Left colon (tissue), 2 donors: Measurements from ENCODE around the gene RNASE13. TPM values are rescaled to one million over a fixed set of nuclear protein-coding genes. Genes with fewer than 3 reads are reported as not detected.
"Not testable (repeated sequence)": the region's sequence is repeated elsewhere in the genome, so short reads cannot be mapped to it uniquely, and the experiment has no call there.

Experiments
- ATAC-seq: fragments of 200-7000 bp; cut with Tn5 transposase; one replicate; pipeline ENCODE4 v1.9.1; 2020; ENCODE audit warnings: mild to moderate bottlenecking, moderate library complexity
- DNase-seq, 2 donors: peaks; one replicate each; pipeline ENCODE4 v3.0.0-alpha.2; 2020
- intact Hi-C, 2 donors: fragments of 100-400 bp; cut with DNase I in 1 of 2; cut with micrococcal nuclease in 1 of 2; formaldehyde crosslinking; loops; one replicate each; pipeline versions ENCODE4 v1.11.2 to v1.14.0; 2022; cut with DNase I, micrococcal nuclease
- total RNA-seq, 2 donors: library from RNA; stranded (reverse); fragmentation: NEBNext Ultra II Directional; extraction: Animal tissue kit (Norgen Biotek cat#: 25700); gene quantifications; one replicate each; pipeline ENCODE4 v1.2.1, GENCODE V29; 2021
- donor health status: DM: no; HTN: no; CAD: no.
- donor health status: DM: yes; HTN: yes; CAD: no.

RNASE13 gene
- total RNA-seq, 2 donors from 2014 or later, result not detected

- intact Hi-C loops, result no loop called here
- ATAC-seq (no peak), DNase-seq (no peak)
Observed at GRCh38 chr14:21048638-21049037, 14.0 kb upstream of the RNASE13 start.

- ATAC-seq, result no peak
- DNase-seq, result no peak
- intact Hi-C loops, result no loop called here
Observed at GRCh38 chr14:21047378-21047781, 12.8 kb upstream of the RNASE13 start.

GRCh38 chr14:21043974-21044618 is 9.5 kb upstream of the RNASE13 start:
- ATAC-seq, result peak; percentile 79
- DNase-seq, result no peak
- intact Hi-C loops, result loop anchor here in 1 of 2 donors (5.0 kb wide), 1 partner anchor 187 kb away; no protein-coding TSS in a partner anchor

- ATAC-seq, result no peak
- DNase-seq, result no peak
- intact Hi-C loops, result loop anchor here in 1 of 2 donors (5.0 kb wide), 1 partner anchor 186 kb away; no protein-coding TSS in a partner anchor
Observed at GRCh38 chr14:21043387-21043973, 8.9 kb upstream of the RNASE13 start.

- intact Hi-C loops, result loop anchor here in 1 of 2 donors (5.0 kb wide), 1 partner anchor 186 kb away; no protein-coding TSS in a partner anchor
- DNase-seq, result no peak
- no peak for ATAC-seq
Observed at GRCh38 chr14:21042918-21043317, 8.3 kb upstream of the RNASE13 start.

- ATAC-seq (no peak), DNase-seq (no peak)
- intact Hi-C loops, result loop anchor here in 1 of 2 donors (5.0 kb wide), 1 partner anchor 185 kb away; no protein-coding TSS in a partner anchor
Observed at GRCh38 chr14:21041676-21042433, 7.2 kb upstream of the RNASE13 start, which contains the start of gene RNASE7. Gene RNASE7, plus strand, starts transcription at chr14:21042362. Its CDS starts 631 bp downstream, at chr14:21042993.

GRCh38 chr14:21040941-21041340 is 6.3 kb upstream of the RNASE13 start:
- not testable (repeated sequence) for DNase-seq, ATAC-seq
- intact Hi-C loops, result loop anchor here in 1 of 2 donors (5.0 kb wide), 1 partner anchor 184 kb away; no protein-coding TSS in a partner anchor

- DNase-seq (no peak), ATAC-seq (no peak)
- intact Hi-C loops, result loop anchor here in 1 of 2 donors (5.0 kb wide), 1 partner anchor 183 kb away; no protein-coding TSS in a partner anchor
Observed at GRCh38 chr14:21040370-21040925, 5.8 kb upstream of the RNASE13 start.

- intact Hi-C loops, result loop anchor here in 1 of 2 donors (5.0 kb wide), 1 partner anchor 182 kb away; no protein-coding TSS in a partner anchor
- peak; percentile 52 for ATAC-seq
- DNase-seq, result peak; percentile 44 to 55
Observed at GRCh38 chr14:21039585-21040369, 5.2 kb upstream of the RNASE13 start.

- intact Hi-C loops, result no loop called here
- DNase-seq (peak; percentile 77 to 90), ATAC-seq (peak; percentile 87)
Observed at GRCh38 chr14:21038441-21039422, 4.1 kb upstream of the RNASE13 start.

- DNase-seq (no peak), ATAC-seq (no peak)
- intact Hi-C loops, result no loop called here
Observed at GRCh38 chr14:21037156-21037555, 2.5 kb upstream of the RNASE13 start.

GRCh38 chr14:21036751-21037150 is 2.1 kb upstream of the RNASE13 start:
- no peak for ATAC-seq
- DNase-seq, result no peak
- intact Hi-C loops, result no loop called here

- ATAC-seq (no peak), DNase-seq (no peak)
- intact Hi-C loops, result no loop called here
Observed at GRCh38 chr14:21033133-21033698, 1.4 kb downstream of the RNASE13 start.

GRCh38 chr14:21032326-21033132 is 2.1 kb downstream of the RNASE13 start:
- no peak for ATAC-seq
- no peak for DNase-seq
- intact Hi-C loops, result no loop called here

- DNase-seq (no peak), ATAC-seq (no peak)
- intact Hi-C loops, result no loop called here
Observed at GRCh38 chr14:21030531-21030930, 4.1 kb downstream of the RNASE13 start.

GRCh38 chr14:21029917-21030316 is 4.7 kb downstream of the RNASE13 start, which contains the start of gene TPPP2:
Gene TPPP2, plus strand, starts transcription at chr14:21030217. Its CDS starts 365 bp downstream, at chr14:21030582.
- intact Hi-C loops, result no loop called here
- ATAC-seq, result no peak
- no peak for DNase-seq
